Measurements from ENCODE around the gene COX7A2.
A peak's percentile ranks its signal among the peaks of the same experiment; 100 is the strongest.

COX7A2 gene

GRCh38 chr6:75220357-75220756 lies 23.2 kb downstream of the COX7A2 start:
- no peak for DNase-seq (ENCODE audit: low read depth in 3 of 3)

GRCh38 chr6:75219263-75219662 lies 24.3 kb downstream of the COX7A2 start:
- no peak for DNase-seq (ENCODE audit: low read depth in 3 of 3)

- DNase-seq (ENCODE audit: low read depth in 3 of 3): no peak
These were observed 26.4 kb downstream of the COX7A2 start for GRCh38 chr6:75217193-75217592.

GRCh38 chr6:75215291-75215690 lies 28.3 kb downstream of the COX7A2 start:
- DNase-seq (ENCODE audit: low read depth in 3 of 3): no peak

- DNase-seq (ENCODE audit: low read depth in 3 of 3): no peak
These were observed 29.9 kb downstream of the COX7A2 start for GRCh38 chr6:75213732-75214131.

- DNase-seq (ENCODE audit: low read depth in 3 of 3): no peak
These were observed 30.5 kb downstream of the COX7A2 start for GRCh38 chr6:75213112-75213511.

GRCh38 chr6:75211920-75212590 lies 31.5 kb downstream of the COX7A2 start:
- no peak for DNase-seq (ENCODE audit: low read depth in 3 of 3)

- peak in 1 of 3 experiments; percentile 40 for DNase-seq (ENCODE audit: low read depth in 3 of 3)
These were observed 32.5 kb downstream of the COX7A2 start for GRCh38 chr6:75210885-75211739.

GRCh38 chr6:75209184-75209723 lies 34.3 kb downstream of the COX7A2 start:
- DNase-seq (ENCODE audit: low read depth in 3 of 3): no peak

GRCh38 chr6:75208298-75209183 lies 35.1 kb downstream of the COX7A2 start:
- DNase-seq (ENCODE audit: low read depth in 3 of 3): peak; percentile 64 to 71 (median 66)

GRCh38 chr6:75206576-75207342 lies 36.8 kb downstream of the COX7A2 start:
- no peak for DNase-seq (ENCODE audit: low read depth in 3 of 3)

GRCh38 chr6:75205776-75206575 lies 37.6 kb downstream of the COX7A2 start, which contains the start of gene COL12A1:
Gene COL12A1 (minus strand): TSS chr6:75206053. CDS start chr6:75202792, 3,261 bp downstream.
- no peak for DNase-seq (ENCODE audit: low read depth in 3 of 3)

GRCh38 chr6:75204959-75205775 lies 38.4 kb downstream of the COX7A2 start:
- DNase-seq (ENCODE audit: low read depth in 3 of 3): no peak

- no peak for DNase-seq (ENCODE audit: low read depth in 3 of 3)
These were observed 39.2 kb downstream of the COX7A2 start for GRCh38 chr6:75204217-75204958.

GRCh38 chr6:75203721-75204120 lies 39.9 kb downstream of the COX7A2 start:
- DNase-seq (ENCODE audit: low read depth in 3 of 3): no peak

GRCh38 chr6:75202676-75203131 lies 40.9 kb downstream of the COX7A2 start:
- no peak for DNase-seq (ENCODE audit: low read depth in 3 of 3)

GRCh38 chr6:75201901-75202672 lies 41.5 kb downstream of the COX7A2 start:
- no peak for DNase-seq (ENCODE audit: low read depth in 3 of 3)

GRCh38 chr6:75201021-75201420 lies 42.6 kb downstream of the COX7A2 start:
- no peak for DNase-seq (ENCODE audit: low read depth in 3 of 3)

All from stimulated activated CD4-positive, alpha-beta T cell treated with anti-CD3 and anti-CD28 coated beads, TNF-alpha, amount 100 ng/mL, for 4 hours (primary cell).